ENCODE data around the gene RALA. TPM values are rescaled to one million over a fixed set of nuclear protein-coding genes. Genes with fewer than 3 reads are reported as not detected.

The RALA gene
- total and polyA plus RNA-seq, 2 experiments from 2014 or later: 43.5 to 231 TPM

DNA sequence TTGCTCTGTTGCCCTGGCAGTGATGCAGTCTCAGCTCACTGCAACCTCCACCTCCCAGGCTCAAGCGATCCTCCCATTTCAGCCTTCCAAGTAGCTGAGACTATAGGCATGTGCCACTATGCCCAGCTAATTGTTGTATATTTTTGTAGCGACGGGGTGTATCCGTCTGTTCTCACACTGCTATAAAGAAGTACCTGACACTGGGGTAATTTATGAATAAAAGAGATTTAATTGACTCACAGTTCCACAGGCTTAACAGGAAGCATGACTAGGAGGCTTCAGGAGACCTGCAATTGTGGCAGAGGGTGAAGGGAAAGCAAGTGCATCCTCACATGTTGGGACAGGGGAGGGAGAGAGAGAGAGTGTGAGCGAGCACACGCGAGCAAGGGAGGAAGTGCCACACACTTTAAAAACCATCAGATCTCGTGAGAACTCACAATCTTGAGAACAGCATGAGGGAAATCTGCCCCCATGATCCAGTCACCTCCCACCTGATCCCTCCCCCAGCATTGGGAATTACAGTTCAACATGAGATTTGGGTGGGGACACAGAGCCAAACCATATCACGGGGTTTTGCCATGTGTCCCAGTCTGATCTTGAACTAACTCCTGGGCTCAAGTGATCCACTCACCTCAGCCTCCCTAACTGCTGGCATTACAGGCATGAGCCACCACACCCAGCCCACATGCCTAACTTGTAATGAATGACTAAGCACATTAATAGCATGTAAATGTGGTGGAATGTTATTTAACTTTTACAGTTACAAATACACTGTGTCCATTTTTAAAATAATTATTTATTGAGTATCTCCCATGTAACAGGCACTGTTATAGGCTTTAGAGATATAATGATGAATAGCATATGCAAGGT lies 65.5 kb downstream of the RALA start:
- no peak for ATAC-seq
- TF ChIP-seq, protein P1, sequence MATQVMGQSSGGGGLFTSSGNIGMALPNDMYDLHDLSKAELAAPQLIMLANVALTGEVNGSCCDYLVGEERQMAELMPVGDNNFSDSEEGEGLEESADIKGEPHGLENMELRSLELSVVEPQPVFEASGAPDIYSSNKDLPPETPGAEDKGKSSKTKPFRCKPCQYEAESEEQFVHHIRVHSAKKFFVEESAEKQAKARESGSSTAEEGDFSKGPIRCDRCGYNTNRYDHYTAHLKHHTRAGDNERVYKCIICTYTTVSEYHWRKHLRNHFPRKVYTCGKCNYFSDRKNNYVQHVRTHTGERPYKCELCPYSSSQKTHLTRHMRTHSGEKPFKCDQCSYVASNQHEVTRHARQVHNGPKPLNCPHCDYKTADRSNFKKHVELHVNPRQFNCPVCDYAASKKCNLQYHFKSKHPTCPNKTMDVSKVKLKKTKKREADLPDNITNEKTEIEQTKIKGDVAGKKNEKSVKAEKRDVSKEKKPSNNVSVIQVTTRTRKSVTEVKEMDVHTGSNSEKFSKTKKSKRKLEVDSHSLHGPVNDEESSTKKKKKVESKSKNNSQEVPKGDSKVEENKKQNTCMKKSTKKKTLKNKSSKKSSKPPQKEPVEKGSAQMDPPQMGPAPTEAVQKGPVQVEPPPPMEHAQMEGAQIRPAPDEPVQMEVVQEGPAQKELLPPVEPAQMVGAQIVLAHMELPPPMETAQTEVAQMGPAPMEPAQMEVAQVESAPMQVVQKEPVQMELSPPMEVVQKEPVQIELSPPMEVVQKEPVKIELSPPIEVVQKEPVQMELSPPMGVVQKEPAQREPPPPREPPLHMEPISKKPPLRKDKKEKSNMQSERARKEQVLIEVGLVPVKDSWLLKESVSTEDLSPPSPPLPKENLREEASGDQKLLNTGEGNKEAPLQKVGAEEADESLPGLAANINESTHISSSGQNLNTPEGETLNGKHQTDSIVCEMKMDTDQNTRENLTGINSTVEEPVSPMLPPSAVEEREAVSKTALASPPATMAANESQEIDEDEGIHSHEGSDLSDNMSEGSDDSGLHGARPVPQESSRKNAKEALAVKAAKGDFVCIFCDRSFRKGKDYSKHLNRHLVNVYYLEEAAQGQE (IDR thresholded peaks at IDR 0.05; ENCODE audit: unreplicated experiment): no peak
- TF ChIP-seq, protein P2, sequence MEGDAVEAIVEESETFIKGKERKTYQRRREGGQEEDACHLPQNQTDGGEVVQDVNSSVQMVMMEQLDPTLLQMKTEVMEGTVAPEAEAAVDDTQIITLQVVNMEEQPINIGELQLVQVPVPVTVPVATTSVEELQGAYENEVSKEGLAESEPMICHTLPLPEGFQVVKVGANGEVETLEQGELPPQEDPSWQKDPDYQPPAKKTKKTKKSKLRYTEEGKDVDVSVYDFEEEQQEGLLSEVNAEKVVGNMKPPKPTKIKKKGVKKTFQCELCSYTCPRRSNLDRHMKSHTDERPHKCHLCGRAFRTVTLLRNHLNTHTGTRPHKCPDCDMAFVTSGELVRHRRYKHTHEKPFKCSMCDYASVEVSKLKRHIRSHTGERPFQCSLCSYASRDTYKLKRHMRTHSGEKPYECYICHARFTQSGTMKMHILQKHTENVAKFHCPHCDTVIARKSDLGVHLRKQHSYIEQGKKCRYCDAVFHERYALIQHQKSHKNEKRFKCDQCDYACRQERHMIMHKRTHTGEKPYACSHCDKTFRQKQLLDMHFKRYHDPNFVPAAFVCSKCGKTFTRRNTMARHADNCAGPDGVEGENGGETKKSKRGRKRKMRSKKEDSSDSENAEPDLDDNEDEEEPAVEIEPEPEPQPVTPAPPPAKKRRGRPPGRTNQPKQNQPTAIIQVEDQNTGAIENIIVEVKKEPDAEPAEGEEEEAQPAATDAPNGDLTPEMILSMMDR (conservative IDR thresholded peaks at IDR 0.05; ENCODE audit: low read depth in 2 of 2): no peak
- TF ChIP-seq, protein P3, sequence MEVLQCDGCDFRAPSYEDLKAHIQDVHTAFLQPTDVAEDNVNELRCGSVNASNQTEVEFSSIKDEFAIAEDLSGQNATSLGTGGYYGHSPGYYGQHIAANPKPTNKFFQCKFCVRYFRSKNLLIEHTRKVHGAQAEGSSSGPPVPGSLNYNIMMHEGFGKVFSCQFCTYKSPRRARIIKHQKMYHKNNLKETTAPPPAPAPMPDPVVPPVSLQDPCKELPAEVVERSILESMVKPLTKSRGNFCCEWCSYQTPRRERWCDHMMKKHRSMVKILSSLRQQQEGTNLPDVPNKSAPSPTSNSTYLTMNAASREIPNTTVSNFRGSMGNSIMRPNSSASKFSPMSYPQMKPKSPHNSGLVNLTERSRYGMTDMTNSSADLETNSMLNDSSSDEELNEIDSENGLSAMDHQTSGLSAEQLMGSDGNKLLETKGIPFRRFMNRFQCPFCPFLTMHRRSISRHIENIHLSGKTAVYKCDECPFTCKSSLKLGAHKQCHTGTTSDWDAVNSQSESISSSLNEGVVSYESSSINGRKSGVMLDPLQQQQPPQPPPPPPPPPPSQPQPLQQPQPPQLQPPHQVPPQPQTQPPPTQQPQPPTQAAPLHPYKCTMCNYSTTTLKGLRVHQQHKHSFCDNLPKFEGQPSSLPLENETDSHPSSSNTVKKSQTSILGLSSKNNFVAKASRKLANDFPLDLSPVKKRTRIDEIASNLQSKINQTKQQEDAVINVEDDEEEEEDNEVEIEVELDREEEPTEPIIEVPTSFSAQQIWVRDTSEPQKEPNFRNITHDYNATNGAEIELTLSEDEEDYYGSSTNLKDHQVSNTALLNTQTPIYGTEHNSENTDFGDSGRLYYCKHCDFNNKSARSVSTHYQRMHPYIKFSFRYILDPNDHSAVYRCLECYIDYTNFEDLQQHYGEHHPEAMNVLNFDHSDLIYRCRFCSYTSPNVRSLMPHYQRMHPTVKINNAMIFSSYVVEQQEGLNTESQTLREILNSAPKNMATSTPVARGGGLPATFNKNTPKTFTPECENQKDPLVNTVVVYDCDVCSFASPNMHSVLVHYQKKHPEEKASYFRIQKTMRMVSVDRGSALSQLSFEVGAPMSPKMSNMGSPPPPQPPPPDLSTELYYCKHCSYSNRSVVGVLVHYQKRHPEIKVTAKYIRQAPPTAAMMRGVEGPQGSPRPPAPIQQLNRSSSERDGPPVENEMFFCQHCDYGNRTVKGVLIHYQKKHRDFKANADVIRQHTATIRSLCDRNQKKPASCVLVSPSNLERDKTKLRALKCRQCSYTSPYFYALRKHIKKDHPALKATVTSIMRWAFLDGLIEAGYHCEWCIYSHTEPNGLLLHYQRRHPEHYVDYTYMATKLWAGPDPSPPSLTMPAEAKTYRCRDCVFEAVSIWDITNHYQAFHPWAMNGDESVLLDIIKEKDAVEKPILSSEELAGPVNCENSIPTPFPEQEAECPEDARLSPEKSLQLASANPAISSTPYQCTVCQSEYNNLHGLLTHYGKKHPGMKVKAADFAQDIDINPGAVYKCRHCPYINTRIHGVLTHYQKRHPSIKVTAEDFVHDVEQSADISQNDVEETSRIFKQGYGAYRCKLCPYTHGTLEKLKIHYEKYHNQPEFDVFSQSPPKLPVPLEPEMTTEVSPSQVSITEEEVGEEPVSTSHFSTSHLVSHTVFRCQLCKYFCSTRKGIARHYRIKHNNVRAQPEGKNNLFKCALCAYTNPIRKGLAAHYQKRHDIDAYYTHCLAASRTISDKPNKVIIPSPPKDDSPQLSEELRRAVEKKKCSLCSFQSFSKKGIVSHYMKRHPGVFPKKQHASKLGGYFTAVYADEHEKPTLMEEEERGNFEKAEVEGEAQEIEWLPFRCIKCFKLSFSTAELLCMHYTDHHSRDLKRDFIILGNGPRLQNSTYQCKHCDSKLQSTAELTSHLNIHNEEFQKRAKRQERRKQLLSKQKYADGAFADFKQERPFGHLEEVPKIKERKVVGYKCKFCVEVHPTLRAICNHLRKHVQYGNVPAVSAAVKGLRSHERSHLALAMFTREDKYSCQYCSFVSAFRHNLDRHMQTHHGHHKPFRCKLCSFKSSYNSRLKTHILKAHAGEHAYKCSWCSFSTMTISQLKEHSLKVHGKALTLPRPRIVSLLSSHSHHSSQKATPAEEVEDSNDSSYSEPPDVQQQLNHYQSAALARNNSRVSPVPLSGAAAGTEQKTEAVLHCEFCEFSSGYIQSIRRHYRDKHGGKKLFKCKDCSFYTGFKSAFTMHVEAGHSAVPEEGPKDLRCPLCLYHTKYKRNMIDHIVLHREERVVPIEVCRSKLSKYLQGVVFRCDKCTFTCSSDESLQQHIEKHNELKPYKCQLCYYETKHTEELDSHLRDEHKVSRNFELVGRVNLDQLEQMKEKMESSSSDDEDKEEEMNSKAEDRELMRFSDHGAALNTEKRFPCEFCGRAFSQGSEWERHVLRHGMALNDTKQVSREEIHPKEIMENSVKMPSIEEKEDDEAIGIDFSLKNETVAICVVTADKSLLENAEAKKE (CRISPR knock-in tag; IDR thresholded peaks at IDR 0.05): no peak
- no peak for TF ChIP-seq EZH2 (IDR thresholded peaks at IDR 0.05; ENCODE audit: low read depth, unreplicated experiment)
- TF ChIP-seq NANOG (IDR thresholded peaks at IDR 0.05; ENCODE audit: borderline replicate concordance): no peak
- TF ChIP-seq, protein P4, sequence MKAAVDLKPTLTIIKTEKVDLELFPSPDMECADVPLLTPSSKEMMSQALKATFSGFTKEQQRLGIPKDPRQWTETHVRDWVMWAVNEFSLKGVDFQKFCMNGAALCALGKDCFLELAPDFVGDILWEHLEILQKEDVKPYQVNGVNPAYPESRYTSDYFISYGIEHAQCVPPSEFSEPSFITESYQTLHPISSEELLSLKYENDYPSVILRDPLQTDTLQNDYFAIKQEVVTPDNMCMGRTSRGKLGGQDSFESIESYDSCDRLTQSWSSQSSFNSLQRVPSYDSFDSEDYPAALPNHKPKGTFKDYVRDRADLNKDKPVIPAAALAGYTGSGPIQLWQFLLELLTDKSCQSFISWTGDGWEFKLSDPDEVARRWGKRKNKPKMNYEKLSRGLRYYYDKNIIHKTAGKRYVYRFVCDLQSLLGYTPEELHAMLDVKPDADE (IDR thresholded peaks at IDR 0.05): no peak
- TF ChIP-seq STAT1 (IDR thresholded peaks at IDR 0.05; ENCODE audit: unreplicated experiment): no peak
- TF ChIP-seq EZH2phosphoT487 (IDR thresholded peaks at IDR 0.05; ENCODE audit: unreplicated experiment): no peak
- TF ChIP-seq ZNF114 (CRISPR knock-in tag; IDR thresholded peaks at IDR 0.05): no peak
- TF ChIP-seq CREB1 (CRISPR knock-in tag; IDR thresholded peaks at IDR 0.05; ENCODE audit: low read depth): no peak
- no peak for TF ChIP-seq ZNF331 (CRISPR knock-in tag; IDR thresholded peaks at IDR 0.05; ENCODE audit: low read depth)
- TF ChIP-seq POLR2AphosphoS5 (IDR thresholded peaks at IDR 0.05; ENCODE audit: low read depth): no peak
- no peak for TF ChIP-seq JUNB (IDR thresholded peaks at IDR 0.05; ENCODE audit: unreplicated experiment)
- Mint-ChIP-seq H3K4me1 (peaks cover 8% of the 10 kb centered on the region), H3K9me3 (no peaks in the 10 kb centered on the region; the same call in 2 of the 3 replicates), H3K27me3 (ENCODE audit: insufficient read depth, low read depth, poor library complexity) (no peaks in the 10 kb centered on the region), H3K4me3 (no peak overlapping the region), H3K27ac (peak overlapping the region; percentile 56; the same call in 1 of the 2 replicates), H3K36me3 (ENCODE audit: low read depth) (peaks cover 30% of the 10 kb centered on the region)
- Histone ChIP-seq H3F3A (replicated peaks; ENCODE audit: low read depth) (no peaks in the 10 kb centered on the region), H3K4me1 (ENCODE audit: insufficient read depth) (peaks cover 13% of the 10 kb centered on the region), H3K79me2 (replicated peaks; ENCODE audit: insufficient read depth) (peaks cover 35% of the 10 kb centered on the region), H4K20me1 (replicated peaks; ENCODE audit: insufficient read depth) (0 out of 2 replicates have a peak, but pooled peaks cover 1% of the 10 kb centered on the region), H2AFZ (no peak overlapping the region), H3K9me2 (ENCODE audit: insufficient read depth) (no peaks in the 10 kb centered on the region), H3K27ac (ENCODE audit: low read depth) (no peak overlapping the region), H3K4me2 (no peak overlapping the region), H3K36me3 (ENCODE audit: insufficient read depth) (peaks cover 10% of the 10 kb centered on the region; the same call in 1 of the 2 replicates), H3K27me3 (ENCODE audit: insufficient read depth) (no peaks in the 10 kb centered on the region), H3K4me3 (no peak overlapping the region)
- peak; percentile 46 for DNase-seq (ENCODE audit: low spot score)

All from GM23338 (cell line).